Colonic mucosa (tissue), 4 donors: ENCODE results near the gene DIRAS1. TPM values are rescaled to one million over a fixed set of nuclear protein-coding genes. Genes with fewer than 3 reads are reported as not detected.

ENCODE experiments used
- DNase-seq: peaks from one replicate; pipeline ENCODE4 v3.0.0-alpha.2; 2020
- H3K27ac ChIP-seq: fragments of 200-600 bp; one replicate; pipeline ENCODE4 v1.8.0; 2021
- H3K27me3 ChIP-seq: fragments of 200-600 bp; one replicate; pipeline ENCODE4 v1.8.0; 2021
- H3K36me3 ChIP-seq: fragments of 200-600 bp; one replicate; pipeline ENCODE4 v1.8.0; 2021
- H3K4me1 ChIP-seq: fragments of 200-600 bp; one replicate; pipeline ENCODE4 v1.8.0; 2021; ENCODE audit warnings: mild to moderate bottlenecking
- H3K4me3 ChIP-seq: fragments of 200-600 bp; one replicate; pipeline ENCODE4 v1.8.0; 2021
- H3K9ac ChIP-seq, 2 donors: one replicate each; pipeline ENCODE4 v1.7.0; 2013; ENCODE audit warnings: control low read depth in 2 of 2, low read depth in 2 of 2, low read length in 2 of 2
- H3K9me3 ChIP-seq: fragments of 200-600 bp; one replicate; pipeline ENCODE4 v1.8.0; 2021
- intact Hi-C: fragments of 100-400 bp; cut with DNase I; formaldehyde crosslinking; loops from one replicate; pipeline ENCODE4 v1.14.1; 2022
- total RNA-seq, 2 donors: library from RNA; stranded (reverse); fragmentation: NEBNext Ultra II Directional in 1 of 2; extraction: Animal tissue kit (Norgen Biotek cat#: 25700) in 1 of 2; gene quantifications; one replicate each; pipeline ENCODE4 v1.2.1, GENCODE V29; 2021
- TF ChIP-seq, protein P1 (sequence below): fragments of 200-600 bp; IDR thresholded peaks from one replicate; pipeline ENCODE4 v1.8.0; 2022; ENCODE audit warnings: antibody characterized with exemption, mild to moderate bottlenecking
- donor health status: healthy.
- donor health status: DM: no; HTN: no; CAD: no.
- donor health status: DM: no; HTN: no; CAD: no.

DIRAS1 gene
- total RNA-seq, 2 donors from 2014 or later, result 0.49 to 1.7 TPM

DNA sequence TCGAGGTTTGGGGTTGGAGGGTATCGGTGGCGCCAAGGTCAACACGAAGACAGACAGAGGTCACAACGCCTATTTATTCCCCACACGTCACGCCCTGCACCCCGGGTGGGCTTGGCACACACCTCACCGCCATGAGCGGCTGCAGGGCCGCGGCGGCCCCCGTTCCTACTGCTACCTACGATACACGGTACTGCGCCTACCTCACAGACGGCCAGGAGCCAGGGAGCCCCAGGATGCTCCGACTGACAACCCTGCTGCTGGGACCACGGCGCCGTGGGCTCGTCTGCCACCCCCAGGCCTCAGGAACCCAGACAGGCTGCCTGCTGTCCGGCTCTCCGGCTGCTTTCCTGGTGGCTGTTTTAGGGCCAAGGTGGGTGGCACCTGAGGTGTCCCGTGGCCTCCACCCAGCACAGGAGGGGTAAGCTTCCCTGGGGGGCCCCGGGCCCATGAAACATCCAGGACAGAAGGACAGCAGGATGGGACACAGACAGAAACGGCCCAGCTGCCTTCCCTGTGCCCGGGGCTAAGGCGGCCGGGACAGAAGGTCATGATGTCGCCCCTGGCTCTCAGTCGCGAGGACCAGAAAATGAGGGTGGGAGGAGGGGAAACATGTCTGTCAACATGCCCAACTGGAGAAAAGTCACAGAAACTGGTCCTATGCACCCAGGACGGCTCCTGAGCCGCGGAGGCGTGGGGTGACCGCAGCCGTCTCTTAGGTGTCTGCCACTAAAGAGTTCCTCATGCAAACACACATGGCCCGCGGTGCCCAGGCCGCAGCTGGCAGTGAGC lies 33.7 kb upstream of the DIRAS1 start:
- H3K9me3 ChIP-seq, result no peaks in the 10 kb centered on the region
- no peaks in the 10 kb centered on the region for H3K27me3 ChIP-seq
- H3K4me1 ChIP-seq, result no peaks in the 10 kb centered on the region
- H3K9ac ChIP-seq, result no peak overlapping the region
- intact Hi-C loops, result no loop called here
- H3K4me3 ChIP-seq, result no peak overlapping the region
- DNase-seq, result no peak
- TF ChIP-seq, protein P1, sequence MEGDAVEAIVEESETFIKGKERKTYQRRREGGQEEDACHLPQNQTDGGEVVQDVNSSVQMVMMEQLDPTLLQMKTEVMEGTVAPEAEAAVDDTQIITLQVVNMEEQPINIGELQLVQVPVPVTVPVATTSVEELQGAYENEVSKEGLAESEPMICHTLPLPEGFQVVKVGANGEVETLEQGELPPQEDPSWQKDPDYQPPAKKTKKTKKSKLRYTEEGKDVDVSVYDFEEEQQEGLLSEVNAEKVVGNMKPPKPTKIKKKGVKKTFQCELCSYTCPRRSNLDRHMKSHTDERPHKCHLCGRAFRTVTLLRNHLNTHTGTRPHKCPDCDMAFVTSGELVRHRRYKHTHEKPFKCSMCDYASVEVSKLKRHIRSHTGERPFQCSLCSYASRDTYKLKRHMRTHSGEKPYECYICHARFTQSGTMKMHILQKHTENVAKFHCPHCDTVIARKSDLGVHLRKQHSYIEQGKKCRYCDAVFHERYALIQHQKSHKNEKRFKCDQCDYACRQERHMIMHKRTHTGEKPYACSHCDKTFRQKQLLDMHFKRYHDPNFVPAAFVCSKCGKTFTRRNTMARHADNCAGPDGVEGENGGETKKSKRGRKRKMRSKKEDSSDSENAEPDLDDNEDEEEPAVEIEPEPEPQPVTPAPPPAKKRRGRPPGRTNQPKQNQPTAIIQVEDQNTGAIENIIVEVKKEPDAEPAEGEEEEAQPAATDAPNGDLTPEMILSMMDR, result no peak
- H3K27ac ChIP-seq, result no peak overlapping the region
- H3K36me3 ChIP-seq, result no peaks in the 10 kb centered on the region

DNA sequence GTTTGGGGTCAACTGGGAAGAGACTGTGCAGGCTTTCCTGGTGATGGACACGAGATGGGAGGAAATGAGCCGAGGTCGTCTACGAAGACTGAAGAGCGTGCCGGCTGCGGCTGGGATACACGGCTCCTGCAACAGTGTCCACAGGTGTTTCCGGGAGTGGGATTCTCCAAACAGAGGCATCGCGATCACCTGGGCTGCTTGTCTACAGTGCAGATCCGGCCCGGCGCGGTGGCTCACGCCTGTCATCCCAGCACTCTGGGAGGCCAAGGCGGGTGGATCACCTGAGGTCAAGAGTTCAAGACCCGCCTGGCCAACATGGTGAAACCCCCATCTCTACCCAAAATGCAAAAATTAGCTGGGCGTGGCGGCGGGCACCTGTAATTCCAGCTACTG lies 30.3 kb upstream of the DIRAS1 start:
- intact Hi-C loops, result no loop called here

DNA sequence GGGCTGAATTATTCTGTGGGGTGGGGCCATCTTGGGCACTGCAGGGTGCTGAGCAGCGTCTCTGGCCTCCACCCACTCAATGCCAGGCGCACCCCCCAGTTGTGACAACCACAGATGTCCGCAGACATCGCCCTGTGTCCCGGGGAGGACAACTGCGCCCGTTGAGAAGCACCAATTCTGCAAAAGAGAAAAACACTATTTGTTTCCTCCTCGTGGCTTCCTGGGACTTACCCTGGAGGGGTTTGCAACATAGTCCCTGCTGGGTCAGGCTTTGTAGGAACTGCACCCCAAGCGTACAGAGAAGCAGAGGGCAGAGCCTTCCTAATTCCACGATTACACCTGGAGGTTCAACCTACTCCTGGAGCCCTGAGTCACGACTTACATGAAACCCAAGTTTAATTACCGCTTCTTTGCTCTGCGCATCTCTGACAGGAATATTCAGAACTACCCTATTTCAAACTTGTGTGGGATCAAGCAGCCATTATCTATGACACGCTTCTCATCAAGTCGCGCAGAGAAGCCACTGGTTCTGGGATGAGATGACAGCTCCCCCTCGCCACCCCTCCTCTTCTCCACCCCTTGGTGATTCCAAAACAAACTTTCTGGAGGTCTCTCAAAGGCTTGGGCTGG lies 29.8 kb upstream of the DIRAS1 start:
- no peaks in the 10 kb centered on the region for H3K4me1 ChIP-seq
- no peak overlapping the region for H3K27ac ChIP-seq
- intact Hi-C loops, result no loop called here
- TF ChIP-seq, protein P1, result no peak
- no peak for DNase-seq
- H3K36me3 ChIP-seq, result no peaks in the 10 kb centered on the region
- no peaks in the 10 kb centered on the region for H3K9me3 ChIP-seq
- no peak overlapping the region for H3K4me3 ChIP-seq
- no peaks in the 10 kb centered on the region for H3K27me3 ChIP-seq
- H3K9ac ChIP-seq, result no peak overlapping the region

More for the DNA sequence above, 30.3 kb upstream of the DIRAS1 start:
- H3K36me3 ChIP-seq, result no peaks in the 10 kb centered on the region
- TF ChIP-seq, protein P1, result no peak
- no peak overlapping the region for H3K9ac ChIP-seq
- H3K27me3 ChIP-seq, result no peaks in the 10 kb centered on the region
- H3K9me3 ChIP-seq, result no peaks in the 10 kb centered on the region
- no peak overlapping the region for H3K4me3 ChIP-seq
- no peak overlapping the region for H3K27ac ChIP-seq
- no peaks in the 10 kb centered on the region for H3K4me1 ChIP-seq
- DNase-seq, result no peak

DNA sequence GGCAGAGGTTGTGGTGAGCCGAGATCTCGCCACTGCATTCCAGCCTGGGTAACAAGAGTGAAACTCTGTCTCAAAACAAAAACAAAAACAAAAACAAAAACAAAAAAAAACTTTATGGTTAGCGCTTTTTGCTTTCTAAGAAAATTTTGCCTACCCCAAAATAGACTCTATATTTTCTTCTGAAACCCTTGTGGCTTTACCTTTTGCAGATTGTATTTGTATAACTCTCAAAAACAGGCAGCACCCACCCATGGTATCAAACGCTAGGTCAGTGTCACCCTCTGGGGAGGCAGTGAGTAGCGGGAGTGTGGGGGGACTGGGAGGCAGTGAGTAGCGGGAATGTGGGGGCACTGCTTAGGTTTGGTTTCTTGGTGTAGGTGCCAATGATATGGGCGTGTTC lies 26.2 kb upstream of the DIRAS1 start:
- H3K9ac ChIP-seq, result no peak overlapping the region
- H3K4me3 ChIP-seq, result no peak overlapping the region
- intact Hi-C loops, result no loop called here
- no peaks in the 10 kb centered on the region for H3K4me1 ChIP-seq
- H3K36me3 ChIP-seq, result no peaks in the 10 kb centered on the region
- no peaks in the 10 kb centered on the region for H3K9me3 ChIP-seq
- TF ChIP-seq, protein P1, result no peak
- no peak for DNase-seq
- H3K27ac ChIP-seq, result no peak overlapping the region
- no peaks in the 10 kb centered on the region for H3K27me3 ChIP-seq

DNA sequence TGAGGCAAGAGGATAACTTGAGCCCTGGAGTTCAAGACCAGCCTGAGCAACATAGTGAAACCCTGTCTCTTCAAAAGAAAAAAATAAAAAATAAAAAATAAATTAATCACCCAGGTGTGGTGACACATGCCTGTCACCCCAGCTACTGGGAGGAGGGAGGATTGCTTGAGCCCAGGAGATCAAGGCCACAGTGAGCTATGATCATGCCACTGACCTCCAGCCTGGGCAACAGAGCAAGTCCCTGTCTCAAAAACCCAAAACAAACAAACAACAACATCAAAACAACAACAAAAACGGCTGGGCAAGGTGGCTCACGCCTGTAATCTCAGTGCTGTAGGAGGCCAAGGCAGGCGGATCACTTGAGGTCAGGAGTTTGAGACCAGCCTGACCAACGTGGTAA lies 22.9 kb upstream of the DIRAS1 start:
- no peaks in the 10 kb centered on the region for H3K27me3 ChIP-seq
- H3K36me3 ChIP-seq, result no peaks in the 10 kb centered on the region
- H3K9ac ChIP-seq, result no peak overlapping the region
- H3K4me3 ChIP-seq, result no peak overlapping the region
- intact Hi-C loops, result no loop called here
- H3K9me3 ChIP-seq, result no peaks in the 10 kb centered on the region
- H3K4me1 ChIP-seq, result no peaks in the 10 kb centered on the region
- no peak for DNase-seq
- H3K27ac ChIP-seq, result no peak overlapping the region
- TF ChIP-seq, protein P1, result no peak
